ENCODE data around the gene ACAD8.

DNA sequence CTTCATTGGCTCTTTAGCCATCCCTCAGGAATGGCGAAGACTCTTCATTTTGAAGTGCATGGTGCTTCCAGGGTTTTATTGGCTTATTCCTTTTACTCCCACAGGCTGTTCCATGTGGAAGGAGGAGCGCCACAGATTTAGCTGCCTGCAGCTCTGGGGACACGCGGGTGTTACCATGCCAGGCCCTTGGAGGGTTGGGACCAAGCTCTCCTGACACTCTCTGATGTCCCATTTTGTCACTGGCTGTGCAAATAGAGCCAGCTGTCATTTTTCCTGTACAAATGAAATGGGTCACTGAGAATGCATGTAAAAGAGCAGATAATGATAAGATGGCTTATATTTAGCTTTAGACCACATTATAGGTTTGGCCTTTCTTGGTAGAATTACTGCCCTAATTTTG is 9.5 kb upstream of the ACAD8 start:
- no peak for TF ChIP-seq POLR2A (IDR thresholded peaks at IDR 0.05)
- no peak for TF ChIP-seq CTCF (IDR thresholded peaks at IDR 0.05)

All from testis (tissue), 2 donors.